GM12878 (cell line): ENCODE data around the gene SH3YL1.

Source experiments
- BCL3 ChIP-seq: IDR thresholded peaks from 2 replicates; pipeline ENCODE4 v1.6.1; 2011; ENCODE audit warnings: borderline replicate concordance, low read depth, mild to moderate bottlenecking, moderate library complexity, low read length; ENCODE audit not compliant: insufficient read depth, poor library complexity, severe bottlenecking
- CBX3 ChIP-seq: fragments of 200-600 bp; sonication (generic); IDR thresholded peaks from 2 replicates; pipeline ENCODE4 v1.6.1; 2016; ENCODE audit warnings: low read depth, borderline replicate concordance
- CEBPB ChIP-seq, 2 experiments: fragments of 150-350 bp in 1 of 2; IDR thresholded peaks; 2 replicates each; pipeline ENCODE4 v1.6.1; 2012 to 2014; ENCODE audit warnings: low read depth in 2 of 2, low read length in 2 of 2, borderline replicate concordance in 1 of 2, inconsistent platforms in 1 of 2
- CTCF ChIP-seq, 3 experiments: IDR thresholded peaks in 2 of 3; conservative IDR thresholded peaks in 1 of 3; 2 replicates each; pipeline ENCODE4 v1.5.1; 2011; ENCODE audit warnings: low read depth in 3 of 3, low read length in 3 of 3, mild to moderate bottlenecking in 3 of 3, control low read depth in 2 of 3, moderate library complexity in 2 of 3, inconsistent platforms in 1 of 3, mixed read lengths in 1 of 3; ENCODE audit not compliant: control insufficient read depth in 2 of 3, insufficient read depth in 1 of 3; ENCODE audit errors: extremely low read depth in 1 of 3
- FOXK2 ChIP-seq: fragments of 450-650 bp; IDR thresholded peaks from 2 replicates; pipeline ENCODE4 v1.6.1; 2017; ENCODE audit warnings: mild to moderate bottlenecking, moderate library complexity
- NFIC ChIP-seq: IDR thresholded peaks from 2 replicates; pipeline ENCODE4 v1.6.1; 2012; ENCODE audit warnings: low read depth, mild to moderate bottlenecking, inconsistent platforms, low read length, moderate library complexity
- NR2C2 ChIP-seq: IDR thresholded peaks from 2 replicates; pipeline ENCODE4 v1.6.1; 2011; ENCODE audit warnings: borderline replicate concordance, low read depth; ENCODE audit not compliant: control insufficient read depth, insufficient read length
- POLR2AphosphoS2 ChIP-seq: IDR thresholded peaks from 2 replicates; pipeline ENCODE4 v1.6.1; 2011; ENCODE audit warnings: low read depth, mild to moderate bottlenecking, low read length, improper control_type of control experiment, moderate library complexity

GRCh38 chr2:310994-311393 is 47.2 kb upstream of the SH3YL1 start:
- TF ChIP-seq CTCF (IDR thresholded peaks at IDR 0.05 in 2 of 3, conservative IDR thresholded peaks at IDR 0.05 in 1 of 3; ENCODE audit: control insufficient read depth in 2 of 3, extremely low read depth in 1 of 3, insufficient read depth in 1 of 3, low read depth in 3 of 3, low read length in 3 of 3), result no peak
- no peak for TF ChIP-seq POLR2AphosphoS2
- no peak for TF ChIP-seq FOXK2
- no peak for TF ChIP-seq NR2C2
- TF ChIP-seq BCL3, result no peak
- no peak for TF ChIP-seq CEBPB (IDR thresholded peaks at IDR 0.05; ENCODE audit: borderline replicate concordance in 1 of 2, low read depth in 2 of 2, low read length in 2 of 2)
- no peak for TF ChIP-seq NFIC
- TF ChIP-seq CBX3, result no peak
